ENCODE measurements around the gene RNF13.
A peak's percentile ranks its signal among the peaks of the same experiment; 100 is the strongest.
"Not testable (repeated sequence)": the region's sequence is repeated elsewhere in the genome, so short reads cannot be mapped to it uniquely, and the experiment has no call there.

The RNF13 gene

GRCh38 chr3:149839469-149839868 lies 26.5 kb downstream of the RNF13 start:
- DNase-seq: not testable (repeated sequence)

GRCh38 chr3:149839896-149840295 lies 26.9 kb downstream of the RNF13 start:
- no peak for DNase-seq

- no peak for DNase-seq
Observed at GRCh38 chr3:149843502-149843901, 30.5 kb downstream of the RNF13 start.

GRCh38 chr3:149844091-149844490 lies 31.1 kb downstream of the RNF13 start:
- DNase-seq: no peak

- no peak for DNase-seq
Observed at GRCh38 chr3:149845570-149846244, 32.7 kb downstream of the RNF13 start.

- DNase-seq: no peak
Observed at GRCh38 chr3:149848238-149848637, 35.2 kb downstream of the RNF13 start.

GRCh38 chr3:149848688-149849087 lies 35.7 kb downstream of the RNF13 start:
- DNase-seq: no peak

GRCh38 chr3:149850787-149851584 lies 38.0 kb downstream of the RNF13 start:
- DNase-seq: no peak

- no peak for DNase-seq
Observed at GRCh38 chr3:149858911-149859310, 45.9 kb downstream of the RNF13 start.

- no peak for DNase-seq
Observed at GRCh38 chr3:149860881-149861280, 47.9 kb downstream of the RNF13 start.

- no peak for DNase-seq
Observed at GRCh38 chr3:149867563-149867962, 54.5 kb downstream of the RNF13 start.

GRCh38 chr3:149871855-149872254 lies 58.8 kb downstream of the RNF13 start:
- DNase-seq: no peak

GRCh38 chr3:149872589-149872988 lies 59.6 kb downstream of the RNF13 start:
- DNase-seq: no peak

- no peak for DNase-seq
Observed at GRCh38 chr3:149877668-149878067, 64.7 kb downstream of the RNF13 start.

GRCh38 chr3:149879872-149880271 lies 66.9 kb downstream of the RNF13 start:
- peak in 43 of 56 donors; percentile 3 to 82 (median 36) for DNase-seq

GRCh38 chr3:149881879-149882278 lies 68.9 kb downstream of the RNF13 start:
- no peak for DNase-seq

GRCh38 chr3:149883134-149883533 lies 70.1 kb downstream of the RNF13 start:
- DNase-seq: no peak

- DNase-seq: not testable (repeated sequence)
Observed at GRCh38 chr3:149883860-149884259, 70.8 kb downstream of the RNF13 start.

- not testable (repeated sequence) for DNase-seq
Observed at GRCh38 chr3:149884848-149885247, 71.8 kb downstream of the RNF13 start.

- DNase-seq: peak in 1 of 56 donors; percentile 9
Observed at GRCh38 chr3:149886957-149887356, 73.9 kb downstream of the RNF13 start.

GRCh38 chr3:149891621-149892020 lies 78.6 kb downstream of the RNF13 start:
- DNase-seq: no peak

- no peak for DNase-seq
Observed at GRCh38 chr3:149892371-149892770, 79.4 kb downstream of the RNF13 start.

GRCh38 chr3:149894205-149894604 lies 81.2 kb downstream of the RNF13 start:
- no peak for DNase-seq

All from nucleus accumbens (tissue), 56 donors.